NCI-H345 (cell line): Measurements from ENCODE around the gene USH2A.

Experiments
- DNase-seq: peaks from one replicate; lab custom pipeline; 2025; lab: John Stamatoyannopoulos, UW

Gene USH2A

GRCh38 chr1:216422821-216423520 is at the start of gene USH2A:
TSS of gene USH2A (minus strand) at chr1:216423448. CDS start at chr1:216422336, 1,112 bp downstream.
- DNase-seq = peak; percentile 79

GRCh38 chr1:216466162-216466801 is 43.0 kb upstream of the USH2A start:
- no peak for DNase-seq

GRCh38 chr1:216464489-216464888 is 41.2 kb upstream of the USH2A start:
- DNase-seq = no peak

GRCh38 chr1:216462066-216462775 is 39.0 kb upstream of the USH2A start:
- DNase-seq = no peak

GRCh38 chr1:216461466-216461865 is 38.2 kb upstream of the USH2A start:
- DNase-seq = no peak

GRCh38 chr1:216459651-216460207 is 36.5 kb upstream of the USH2A start:
- DNase-seq = no peak

GRCh38 chr1:216458812-216459211 is 35.6 kb upstream of the USH2A start:
- no peak for DNase-seq

- no peak for DNase-seq
Measured at GRCh38 chr1:216457356-216457755, 34.1 kb upstream of the USH2A start.

GRCh38 chr1:216456682-216457081 is 33.4 kb upstream of the USH2A start:
- DNase-seq = no peak

GRCh38 chr1:216453777-216454176 is 30.5 kb upstream of the USH2A start:
- DNase-seq = no peak

GRCh38 chr1:216450227-216450626 is 27.0 kb upstream of the USH2A start:
- DNase-seq = no peak

- DNase-seq = peak; percentile 70
Measured at GRCh38 chr1:216448011-216448510, 24.8 kb upstream of the USH2A start.

GRCh38 chr1:216437603-216438002 is 14.4 kb upstream of the USH2A start:
- DNase-seq = no peak

- no peak for DNase-seq
Measured at GRCh38 chr1:216434232-216434631, 11.0 kb upstream of the USH2A start.

- DNase-seq = no peak
Measured at GRCh38 chr1:216433175-216433574, 9.9 kb upstream of the USH2A start.

GRCh38 chr1:216430744-216431143 is 7.5 kb upstream of the USH2A start:
- no peak for DNase-seq

GRCh38 chr1:216425577-216425976 is 2.3 kb upstream of the USH2A start:
- DNase-seq = no peak

- no peak for DNase-seq
Measured at GRCh38 chr1:216420746-216421145, 2.5 kb downstream of the USH2A start.

GRCh38 chr1:216420263-216420662 is 3.0 kb downstream of the USH2A start:
- no peak for DNase-seq

GRCh38 chr1:216416488-216416887 is 6.8 kb downstream of the USH2A start:
- no peak for DNase-seq

- DNase-seq = no peak
Measured at GRCh38 chr1:216410026-216410425, 13.2 kb downstream of the USH2A start.

- DNase-seq = no peak
Measured at GRCh38 chr1:216390956-216391355, 32.3 kb downstream of the USH2A start.

GRCh38 chr1:216389774-216390173 is 33.5 kb downstream of the USH2A start:
- DNase-seq = no peak
